GM19467 (cell line): Measurements from ENCODE around the gene NEUROD4.

Experiments used
- ATAC-seq: cut with Tn5 transposase; IDR thresholded peaks from one replicate; pipeline ENCODE4 v1.9.1; 2021; ENCODE audit warnings: mild to moderate bottlenecking, moderate library complexity; ENCODE audit not compliant: unreplicated experiment

NEUROD4 gene

DNA sequence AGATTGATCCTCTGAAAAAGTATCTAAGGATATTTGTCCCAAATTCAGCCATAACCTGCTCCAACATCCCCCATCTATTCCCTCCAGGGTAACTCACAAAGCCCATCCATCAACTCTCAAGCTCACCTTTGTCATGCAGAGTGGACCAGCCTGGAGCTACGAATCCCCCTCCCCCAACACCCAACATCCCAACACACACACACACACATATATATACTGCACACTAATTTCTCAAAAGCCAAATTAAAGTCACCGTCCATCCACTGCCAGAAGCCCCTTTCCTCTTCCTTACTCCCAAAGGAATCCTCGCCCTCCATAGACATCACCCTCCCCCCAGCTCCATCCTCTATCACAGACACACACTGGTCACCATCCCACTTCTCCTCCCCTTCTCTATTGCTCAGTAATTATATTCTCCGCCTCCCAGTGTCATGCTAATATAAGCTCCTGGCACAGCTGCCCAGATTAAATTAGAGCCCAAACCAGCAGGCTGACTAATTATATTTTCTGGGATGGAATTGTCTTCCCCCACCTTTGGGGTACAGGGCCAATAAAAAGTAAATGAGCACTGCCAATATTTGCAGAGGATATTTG is 21.7 kb upstream of the NEUROD4 start:
- no peak for ATAC-seq

DNA sequence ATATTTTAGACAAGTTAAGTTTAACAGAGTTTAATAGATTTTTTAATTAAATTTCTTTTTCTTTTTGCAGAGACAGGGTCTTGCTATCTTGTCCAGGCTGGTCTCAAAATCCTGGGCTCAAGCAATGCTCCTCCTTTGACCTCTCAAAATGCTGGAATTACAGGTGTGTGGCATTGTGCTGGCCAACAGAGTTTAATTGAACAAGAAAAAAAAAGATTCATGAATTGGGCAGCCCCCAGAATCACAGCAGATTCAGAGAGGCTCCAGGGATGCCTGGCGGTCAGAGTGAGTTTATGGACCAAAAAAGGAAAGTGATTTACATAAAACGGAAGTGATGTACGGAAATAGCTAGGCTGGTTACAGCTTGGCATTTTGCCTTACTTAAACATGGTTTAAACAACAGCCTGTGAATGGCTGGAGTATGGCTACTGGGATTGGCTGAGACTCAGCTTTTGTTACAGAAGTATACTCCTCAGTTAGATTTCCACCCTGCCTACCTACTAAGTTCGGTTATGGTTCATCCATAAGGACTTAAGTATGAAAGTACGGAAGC is 20.7 kb upstream of the NEUROD4 start:
- no peak for ATAC-seq

DNA sequence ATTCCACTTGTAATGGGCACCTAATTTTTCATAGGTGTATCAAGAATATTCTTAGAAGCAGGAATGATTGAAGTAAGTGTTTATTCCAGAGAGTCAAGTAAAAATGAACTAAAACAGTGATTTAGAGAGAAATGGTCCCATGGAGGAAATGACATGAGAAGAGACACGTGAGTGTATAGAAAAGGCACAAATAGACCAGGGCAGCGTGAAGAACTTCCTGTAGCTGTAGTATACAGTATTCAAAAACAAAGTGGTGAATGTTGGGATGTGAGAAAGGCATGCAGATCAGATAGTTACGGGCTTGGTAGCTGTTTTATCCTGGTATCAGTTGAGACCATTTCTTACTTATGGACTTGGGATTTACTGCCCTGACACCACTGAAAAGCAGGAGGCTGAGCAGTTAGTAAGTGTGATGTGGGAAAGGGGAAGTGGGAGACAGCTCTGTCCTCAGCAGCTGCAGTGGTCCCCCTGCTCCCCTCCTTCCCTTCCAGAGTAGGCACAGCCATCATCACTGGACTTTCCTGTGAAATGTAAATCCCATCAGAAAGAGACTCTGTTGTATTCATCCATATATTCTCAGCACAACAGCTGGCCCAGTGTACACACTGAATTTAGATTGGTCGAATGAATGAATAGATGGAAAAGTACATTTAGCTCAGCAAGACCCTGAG is 18.4 kb upstream of the NEUROD4 start:
- no peak for ATAC-seq

DNA sequence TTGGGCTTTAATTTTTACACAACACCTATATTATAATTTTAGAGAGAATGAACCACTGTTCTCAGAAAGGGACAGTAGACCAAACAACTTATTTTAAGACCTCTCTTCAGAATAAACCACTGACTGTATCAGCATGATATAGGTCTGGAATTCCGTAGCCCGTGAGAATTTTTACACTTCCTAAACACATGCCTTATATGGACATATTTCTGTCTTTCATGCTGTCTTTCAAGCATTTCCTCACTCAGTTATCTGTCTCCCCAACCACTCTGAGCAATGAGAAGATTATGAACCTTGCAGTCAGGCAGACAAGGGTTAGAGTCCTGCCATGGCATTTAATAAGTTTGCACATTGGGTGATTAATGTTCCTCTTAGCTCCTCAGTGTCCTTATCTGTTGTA is 17.4 kb upstream of the NEUROD4 start:
- no peak for ATAC-seq

DNA sequence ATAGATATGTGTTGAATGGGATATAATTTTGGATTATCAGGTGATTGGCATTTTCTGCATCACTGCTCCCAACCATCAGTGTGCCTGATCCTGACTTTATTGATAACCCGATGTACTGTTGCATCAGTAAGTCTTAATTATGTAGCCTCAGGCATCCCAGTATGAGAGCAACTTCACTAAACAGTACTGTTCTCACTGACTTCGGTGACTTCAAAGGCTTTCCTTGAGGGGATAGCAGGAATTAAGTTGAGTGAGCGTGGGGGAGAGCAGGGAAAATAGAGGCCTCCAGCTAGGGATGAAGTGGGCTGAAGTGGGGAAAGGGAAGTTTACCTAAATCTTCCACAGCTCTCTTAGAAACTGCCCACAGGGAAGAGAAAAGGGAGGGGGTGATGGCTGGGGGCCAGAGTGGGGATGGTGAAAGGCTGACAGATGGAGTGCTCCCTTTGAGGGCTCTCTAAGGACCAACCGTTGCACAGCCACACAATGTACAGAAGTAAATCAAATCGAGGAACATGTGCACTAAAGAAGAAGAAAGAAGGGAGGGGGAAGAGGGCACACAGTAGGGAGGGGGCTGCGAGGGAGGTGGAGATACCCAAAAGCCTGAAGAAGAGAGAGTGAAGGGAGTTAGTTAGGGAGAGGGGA is 10.7 kb upstream of the NEUROD4 start:
- no peak for ATAC-seq

DNA sequence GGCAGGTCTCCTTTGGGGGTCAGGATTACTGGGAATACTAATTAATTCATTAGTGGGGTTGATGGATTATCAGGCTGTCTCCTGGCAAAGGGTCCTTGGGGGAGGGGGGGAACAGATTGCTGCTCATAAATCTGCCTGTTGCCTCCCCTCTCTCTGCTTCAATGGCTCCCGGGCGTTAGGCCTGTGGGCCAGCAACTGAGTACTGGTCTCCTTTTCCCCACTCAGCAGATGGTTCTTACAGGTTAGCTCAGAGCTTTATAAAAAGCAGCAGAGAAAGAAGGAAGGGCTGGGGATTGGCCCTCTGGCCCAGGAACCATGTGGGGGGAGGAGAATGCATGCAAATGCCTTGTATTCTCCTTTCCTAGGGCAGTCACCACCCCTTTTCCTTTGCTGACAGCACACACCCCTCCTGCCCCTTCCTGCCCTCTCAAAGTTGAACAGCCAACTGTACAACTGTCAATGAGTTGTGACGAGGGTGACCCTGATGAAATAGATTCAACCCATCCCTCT is 2.3 kb upstream of the NEUROD4 start:
- ATAC-seq: no peak

DNA sequence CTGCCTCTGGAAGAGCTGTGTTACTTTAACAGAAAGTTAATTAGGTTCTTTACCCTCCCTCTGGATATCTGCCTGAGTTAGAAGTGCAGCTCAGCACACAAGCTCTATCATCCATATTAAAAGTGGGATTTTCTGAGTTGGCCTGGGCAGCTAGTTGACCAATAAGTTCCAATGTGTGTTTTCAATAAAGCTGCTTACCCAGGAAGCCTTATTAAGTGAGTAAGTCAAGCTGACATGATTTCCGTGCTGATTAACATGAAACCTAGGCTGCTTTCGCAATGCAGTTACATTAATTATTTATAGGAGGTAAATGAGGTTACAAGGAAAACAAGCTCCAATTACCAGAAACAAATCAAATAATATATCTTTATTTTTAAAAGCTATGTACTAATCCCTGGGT is 4.8 kb downstream of the NEUROD4 start:
- ATAC-seq: no peak

DNA sequence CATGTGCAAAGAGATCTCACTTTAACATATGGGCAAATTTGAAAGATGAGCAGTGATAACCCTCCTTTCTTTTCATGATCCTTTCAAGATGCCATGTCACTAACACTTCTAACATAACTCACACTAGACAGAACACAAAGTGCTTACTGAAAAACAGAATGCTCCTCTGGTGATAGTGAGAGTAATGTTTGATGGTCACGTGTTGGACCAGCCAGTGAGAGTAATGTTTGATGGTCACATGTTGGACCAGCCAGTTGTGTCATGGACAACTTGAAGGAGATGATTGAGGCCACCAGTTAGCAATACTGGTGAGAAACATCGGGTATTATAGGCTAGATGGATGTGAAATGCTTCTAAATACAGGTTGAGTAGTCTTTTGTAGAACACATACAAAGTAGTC is 5.7 kb downstream of the NEUROD4 start:
- ATAC-seq: no peak

DNA sequence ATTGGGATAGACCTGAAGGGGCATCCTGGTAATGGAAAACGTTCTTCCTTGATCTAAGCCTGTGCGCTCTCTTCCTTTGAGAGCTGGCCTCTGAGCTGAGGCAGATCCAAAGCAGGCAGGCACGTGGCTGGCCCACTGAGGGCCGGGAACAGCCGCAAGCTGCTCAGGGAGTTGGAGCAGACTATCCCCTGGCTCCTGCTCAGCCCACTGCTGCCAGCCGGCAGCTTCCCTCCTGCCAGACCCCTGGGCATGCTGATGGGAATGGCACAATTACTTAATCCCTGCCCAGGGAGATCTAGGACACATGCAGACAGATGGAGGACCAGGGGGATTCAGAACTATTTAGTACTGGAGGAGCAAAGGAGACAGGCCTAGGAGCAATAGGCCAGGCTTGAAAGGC is 14.4 kb downstream of the NEUROD4 start:
- no peak for ATAC-seq

DNA sequence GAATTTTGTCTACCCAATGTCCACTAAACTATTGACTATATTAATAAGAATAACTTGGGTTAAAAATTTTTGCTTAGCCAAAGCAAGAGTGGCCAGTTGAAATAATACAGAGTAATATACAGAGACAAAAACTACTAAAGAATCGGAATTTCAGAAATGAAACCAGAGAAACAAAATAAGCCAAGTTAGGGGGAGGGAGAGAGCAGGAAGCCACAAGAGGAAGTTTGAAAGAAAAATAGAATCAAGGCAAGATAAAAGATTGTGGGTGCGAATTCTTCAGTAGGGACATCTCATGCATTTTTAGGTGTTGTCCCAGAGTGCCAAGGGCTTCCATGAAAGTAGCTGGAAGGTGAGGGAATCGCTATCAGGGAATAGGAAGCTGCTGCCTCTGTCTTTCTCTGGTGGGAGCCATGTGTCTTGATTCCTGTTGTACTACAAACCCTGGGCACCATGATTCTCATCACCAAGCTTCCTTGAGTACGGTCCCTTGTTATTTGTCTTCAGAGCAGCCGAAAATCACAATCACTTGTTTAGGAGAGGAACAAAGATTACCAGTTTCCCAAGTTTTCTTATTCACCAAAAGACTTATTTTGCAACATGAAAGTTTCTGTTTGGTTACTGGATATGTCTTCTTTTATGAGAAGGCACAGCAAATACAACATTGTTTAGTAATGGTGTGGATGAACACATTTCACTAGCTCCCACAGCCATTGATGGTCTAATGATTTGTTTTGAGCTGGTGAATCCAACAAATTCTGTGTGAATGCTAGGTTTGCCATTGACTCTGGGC is 16.7 kb downstream of the NEUROD4 start:
- no peak for ATAC-seq

DNA sequence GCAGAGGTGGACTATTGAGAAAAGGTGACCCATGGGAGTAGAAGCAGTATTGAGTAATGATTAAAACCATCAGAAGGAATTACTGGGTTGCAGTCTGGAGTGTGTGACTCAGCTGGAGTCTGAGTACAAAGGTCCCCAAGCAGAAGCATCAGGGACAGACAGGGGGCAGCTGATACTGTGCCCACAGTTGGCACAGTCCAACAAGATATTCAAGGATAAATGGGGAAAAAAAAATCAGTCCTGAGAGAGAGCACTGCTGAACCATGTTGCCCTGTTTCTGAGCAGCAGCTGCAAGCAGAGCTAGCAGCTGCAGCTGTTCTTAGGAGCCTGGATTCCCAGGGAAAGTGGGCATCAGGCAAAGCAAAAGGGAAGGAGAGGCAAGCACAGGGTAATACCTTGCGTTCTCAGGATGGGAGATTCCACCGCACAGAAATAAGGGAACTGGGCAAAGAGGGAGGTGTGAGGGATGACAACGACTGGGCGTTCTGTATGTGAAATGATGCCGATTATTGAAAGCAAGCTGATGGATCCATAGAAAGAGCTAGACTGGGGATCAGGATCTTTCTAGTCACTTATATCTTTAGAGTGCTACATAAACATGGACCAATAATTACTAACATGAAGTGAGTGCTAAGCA is 17.7 kb downstream of the NEUROD4 start:
- no peak for ATAC-seq

DNA sequence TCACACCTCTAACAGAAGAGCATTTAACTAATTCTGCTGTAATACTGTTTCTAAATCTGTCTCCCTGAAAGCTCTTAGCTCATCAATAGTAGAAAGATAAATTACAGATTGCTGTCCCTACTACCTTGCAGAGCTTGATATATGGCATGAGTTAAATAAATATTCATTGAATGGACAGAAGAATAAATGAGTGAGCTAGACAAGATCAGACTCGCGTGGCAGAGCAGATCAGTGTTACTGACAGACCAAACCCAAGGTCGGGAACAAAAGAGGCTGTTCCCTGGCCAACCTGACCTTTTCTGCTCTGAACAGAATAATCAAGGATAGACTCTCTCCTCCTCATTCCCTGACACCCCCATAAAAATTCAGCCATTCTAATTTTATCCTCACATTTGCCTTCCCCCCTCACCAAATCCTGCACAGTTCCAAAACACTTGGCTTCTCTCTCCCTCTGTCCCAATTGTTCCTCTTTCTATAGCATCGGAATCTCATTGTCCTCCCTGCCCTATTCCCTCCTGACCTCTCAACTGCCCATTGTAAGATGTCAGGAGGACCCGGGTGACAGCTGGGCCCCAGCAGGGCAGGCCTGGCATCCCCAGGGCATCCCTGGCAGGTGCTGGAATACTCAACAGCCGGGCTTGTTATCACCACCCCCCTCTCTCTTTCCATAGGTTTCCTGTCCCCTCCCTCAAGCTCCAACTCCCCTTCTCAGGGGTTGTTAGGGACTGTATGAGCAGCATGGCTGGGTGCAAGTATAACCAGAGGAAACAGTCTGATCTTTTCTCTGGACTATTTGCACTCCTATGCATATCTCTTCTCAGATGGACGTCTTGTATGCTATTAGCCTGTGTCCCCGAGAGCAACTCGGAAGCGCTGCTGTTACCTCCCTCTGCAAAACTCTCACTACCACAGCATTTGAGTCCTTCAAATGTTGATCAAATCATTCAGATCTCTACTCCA is 19.9 kb downstream of the NEUROD4 start:
- no peak for ATAC-seq

DNA sequence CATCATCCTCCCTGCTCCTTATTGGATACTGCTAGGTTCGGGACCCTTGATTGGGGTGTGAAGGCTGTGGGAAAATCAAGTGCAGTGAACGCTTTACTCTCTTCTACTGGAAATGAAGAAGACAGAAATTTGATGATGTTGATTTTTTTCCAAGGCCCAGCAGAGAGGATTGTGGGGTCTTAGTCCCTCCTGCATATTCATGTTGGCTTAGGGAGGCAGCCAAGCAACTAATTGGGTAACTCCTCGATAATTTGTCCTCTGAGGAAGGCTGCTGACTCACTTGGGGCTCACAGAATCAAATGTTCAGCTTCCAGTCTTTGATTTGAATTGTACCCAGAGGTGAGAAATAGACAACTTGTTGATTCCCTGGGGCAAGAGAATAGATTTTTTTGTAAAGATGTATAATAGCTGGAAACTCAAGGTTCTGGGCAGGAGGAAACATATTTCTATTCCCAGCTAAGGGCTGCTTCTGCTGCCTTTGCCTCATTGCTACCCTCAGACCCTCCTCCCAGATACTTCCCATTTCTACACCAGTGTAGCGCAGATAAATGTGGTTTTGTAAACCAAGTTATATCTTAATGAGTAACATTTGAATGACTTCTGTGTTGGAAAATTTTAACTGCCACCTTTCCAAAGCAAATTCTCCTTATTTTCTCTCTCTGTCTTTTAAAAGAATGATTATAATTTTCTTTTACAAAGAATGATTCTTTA is 21.7 kb downstream of the NEUROD4 start:
- no peak for ATAC-seq

DNA sequence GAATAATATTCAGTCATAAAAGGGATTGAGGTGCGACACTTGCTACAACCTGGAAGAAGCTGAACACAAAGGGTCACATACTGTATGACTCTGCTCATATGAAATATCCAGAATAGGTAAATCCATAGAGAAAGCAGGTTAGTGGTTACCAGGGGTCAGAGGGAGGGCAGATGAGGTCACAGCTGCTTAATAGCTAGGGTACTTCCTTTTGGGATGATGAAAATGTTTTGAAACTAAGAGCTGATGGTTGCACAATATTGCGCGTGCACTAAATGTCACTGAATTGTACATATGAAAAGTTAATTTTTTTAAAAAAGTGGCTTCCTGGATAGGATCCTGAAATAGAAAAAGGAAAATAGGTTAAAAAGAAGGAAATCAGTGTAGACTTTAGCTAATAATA is 23.8 kb downstream of the NEUROD4 start:
- ATAC-seq: no peak

DNA sequence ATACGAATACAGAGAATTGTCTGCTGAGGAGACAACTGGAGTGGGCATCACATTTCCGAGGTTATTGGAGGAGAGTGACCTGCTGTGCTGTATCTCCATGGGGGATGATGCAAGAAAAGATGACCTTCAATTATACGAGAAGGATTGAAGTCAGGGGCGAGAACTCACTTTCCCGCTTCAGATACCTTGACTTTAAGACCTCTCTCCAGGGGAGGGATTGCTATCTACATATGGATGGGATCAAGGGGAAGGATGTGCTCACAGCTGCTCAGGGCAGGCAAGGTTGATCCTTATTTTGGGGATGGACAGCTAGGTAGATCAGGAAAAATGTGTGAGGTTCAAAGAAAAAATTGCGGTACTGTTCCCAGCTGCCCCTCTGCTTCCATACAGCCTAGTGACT is 24.4 kb downstream of the NEUROD4 start:
- no peak for ATAC-seq

DNA sequence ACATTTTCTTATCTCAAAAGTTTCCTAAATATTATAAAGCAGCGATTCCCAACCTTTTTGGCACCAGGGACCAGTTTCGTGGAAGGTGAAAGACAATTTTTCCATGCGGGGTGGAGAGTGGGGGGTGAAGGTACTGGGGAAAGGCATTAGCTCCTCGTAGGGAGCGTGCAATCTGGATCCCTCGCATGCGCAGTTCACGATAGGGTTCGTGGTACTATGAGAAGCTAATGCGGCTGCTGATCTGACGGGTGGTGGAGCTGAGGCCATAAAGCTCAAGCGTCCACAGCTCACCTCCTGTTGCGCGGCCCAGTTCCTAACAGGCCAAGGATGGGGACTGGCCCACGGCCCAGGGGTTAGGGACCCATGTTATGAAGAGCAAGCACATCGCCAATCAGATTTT is 29.9 kb downstream of the NEUROD4 start:
- ATAC-seq: no peak

DNA sequence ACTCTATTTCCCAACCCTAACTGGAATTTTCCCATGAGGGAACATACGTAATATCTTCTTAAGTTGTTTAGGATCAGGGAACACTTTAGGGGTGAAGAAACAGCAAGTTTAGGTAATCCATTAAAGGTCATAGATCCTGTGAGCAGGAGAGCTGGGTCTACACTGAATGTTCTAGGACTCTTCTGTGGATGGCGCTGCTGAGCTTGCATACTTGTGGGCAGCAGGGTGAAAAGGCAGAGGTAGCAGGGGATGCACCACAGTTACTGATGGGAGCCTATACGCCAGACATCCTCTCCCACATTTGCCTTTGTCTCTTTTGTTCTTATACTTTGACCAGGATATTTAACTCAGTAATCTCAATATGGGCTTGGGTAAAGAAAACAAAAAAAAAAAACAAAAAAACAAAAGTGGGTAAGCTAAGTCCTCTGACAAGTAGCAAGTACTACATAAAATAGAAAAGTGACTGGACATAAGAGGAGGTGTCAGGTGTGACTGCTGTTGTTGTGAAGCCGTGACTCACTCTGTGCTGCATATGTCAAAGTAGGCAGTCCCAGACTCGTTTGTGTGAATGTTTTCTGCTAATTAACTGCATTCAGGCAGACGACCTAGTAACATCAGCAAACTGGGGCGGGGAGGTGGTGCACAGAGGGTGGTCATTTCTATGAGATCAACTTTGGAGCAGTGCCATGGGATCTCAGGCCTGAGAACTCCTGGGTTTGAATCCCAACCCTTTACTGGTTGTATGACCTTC is 31.6 kb downstream of the NEUROD4 start:
- no peak for ATAC-seq

DNA sequence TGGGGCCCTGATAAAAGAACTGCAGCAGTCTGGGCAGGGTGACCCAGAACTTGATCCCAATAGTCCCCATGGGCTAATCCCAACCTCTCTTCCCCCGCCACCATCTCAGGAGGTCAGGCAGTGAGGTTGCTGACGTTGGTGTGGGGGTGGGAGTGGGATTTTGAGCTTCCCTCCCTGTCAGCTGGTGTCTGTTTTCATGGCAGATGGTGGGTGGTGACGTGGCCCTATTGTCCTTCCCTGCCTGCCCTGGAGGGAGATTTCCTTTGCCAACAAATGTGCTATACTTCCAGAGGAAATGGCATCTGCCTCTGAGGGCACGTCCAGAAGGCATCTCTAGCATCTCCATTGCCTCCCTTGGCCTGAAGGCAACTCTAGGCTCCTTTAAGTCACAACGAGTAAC is 37.7 kb downstream of the NEUROD4 start:
- ATAC-seq: no peak
